IMR-90 (cell line): ENCODE data around the gene TFE3.

ENCODE experiments used
- CEBPB ChIP-seq: IDR thresholded peaks from 2 replicates; pipeline ENCODE4 v1.6.1; 2012; ENCODE audit warnings: low read depth, low read length, improper control_type of control experiment
- CHD1 ChIP-seq: IDR thresholded peaks from 2 replicates; pipeline ENCODE4 v1.6.1; 2012; ENCODE audit warnings: low read depth, low read length, improper control_type of control experiment
- FOS ChIP-seq: fragments of 150-350 bp; IDR thresholded peaks from 2 replicates; pipeline ENCODE4 v1.6.1; 2016; ENCODE audit warnings: low read depth, low read length
- MAZ ChIP-seq: IDR thresholded peaks from 2 replicates; pipeline ENCODE4 v1.6.1; 2012; ENCODE audit warnings: low read depth, mild to moderate bottlenecking, low read length, improper control_type of control experiment, moderate library complexity, borderline replicate concordance
- MXI1 ChIP-seq: IDR thresholded peaks from 2 replicates; pipeline ENCODE4 v1.6.1; 2012; ENCODE audit warnings: low read depth, mild to moderate bottlenecking, low read length, moderate library complexity, borderline replicate concordance
- POLR2A ChIP-seq: IDR thresholded peaks from 2 replicates; pipeline ENCODE4 v1.6.1; 2012; ENCODE audit warnings: mild to moderate bottlenecking, low read depth, low read length
- RAD21 ChIP-seq: IDR thresholded peaks from 2 replicates; pipeline ENCODE4 v1.6.1; 2012; ENCODE audit warnings: low read length, improper control_type of control experiment
- RFX5 ChIP-seq: IDR thresholded peaks from 2 replicates; pipeline ENCODE4 v1.8.0; 2012; ENCODE audit warnings: low read depth, mild to moderate bottlenecking, low read length, moderate library complexity
- SMC3 ChIP-seq: fragments of 150-350 bp; IDR thresholded peaks from 2 replicates; pipeline ENCODE4 v1.6.1; 2016; ENCODE audit warnings: low read depth, mild to moderate bottlenecking, antibody characterized with exemption, low read length, moderate library complexity
- TF ChIP-seq, protein P1 (sequence below): conservative IDR thresholded peaks from 2 replicates; pipeline ENCODE4 v1.5.1; 2012; ENCODE audit warnings: mild to moderate bottlenecking, low read depth, low read length, improper control_type of control experiment
- TF ChIP-seq, protein P2 (sequence below): fragments of 150-350 bp; IDR thresholded peaks from 2 replicates; pipeline ENCODE4 v1.6.1; 2017; ENCODE audit warnings: mild to moderate bottlenecking, antibody characterized with exemption, low read length, low read depth

DNA sequence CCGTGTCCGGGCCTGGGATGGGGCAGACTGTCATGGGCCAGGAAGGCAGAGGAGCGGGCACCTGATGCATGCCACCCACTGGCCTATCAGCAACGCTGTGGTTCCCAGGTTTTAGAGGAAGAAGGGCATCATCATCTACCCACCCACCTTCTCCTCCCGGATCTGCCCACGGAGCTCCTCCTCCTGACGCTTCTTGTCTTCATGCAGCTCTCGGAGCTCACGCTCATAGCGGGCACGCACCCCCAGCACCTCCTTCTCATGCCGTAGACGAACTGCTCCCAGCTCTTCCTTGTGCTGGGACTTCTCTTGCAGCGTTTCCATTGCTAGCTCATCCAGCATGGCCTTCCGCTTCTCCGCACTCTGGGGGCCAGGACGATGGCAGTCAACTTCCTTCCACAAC, 60.1 kb downstream of the TFE3 start:
- no peak for TF ChIP-seq POLR2A
- TF ChIP-seq, protein P1, sequence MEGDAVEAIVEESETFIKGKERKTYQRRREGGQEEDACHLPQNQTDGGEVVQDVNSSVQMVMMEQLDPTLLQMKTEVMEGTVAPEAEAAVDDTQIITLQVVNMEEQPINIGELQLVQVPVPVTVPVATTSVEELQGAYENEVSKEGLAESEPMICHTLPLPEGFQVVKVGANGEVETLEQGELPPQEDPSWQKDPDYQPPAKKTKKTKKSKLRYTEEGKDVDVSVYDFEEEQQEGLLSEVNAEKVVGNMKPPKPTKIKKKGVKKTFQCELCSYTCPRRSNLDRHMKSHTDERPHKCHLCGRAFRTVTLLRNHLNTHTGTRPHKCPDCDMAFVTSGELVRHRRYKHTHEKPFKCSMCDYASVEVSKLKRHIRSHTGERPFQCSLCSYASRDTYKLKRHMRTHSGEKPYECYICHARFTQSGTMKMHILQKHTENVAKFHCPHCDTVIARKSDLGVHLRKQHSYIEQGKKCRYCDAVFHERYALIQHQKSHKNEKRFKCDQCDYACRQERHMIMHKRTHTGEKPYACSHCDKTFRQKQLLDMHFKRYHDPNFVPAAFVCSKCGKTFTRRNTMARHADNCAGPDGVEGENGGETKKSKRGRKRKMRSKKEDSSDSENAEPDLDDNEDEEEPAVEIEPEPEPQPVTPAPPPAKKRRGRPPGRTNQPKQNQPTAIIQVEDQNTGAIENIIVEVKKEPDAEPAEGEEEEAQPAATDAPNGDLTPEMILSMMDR: no peak
- no peak for TF ChIP-seq FOS
- no peak for TF ChIP-seq MAZ
- TF ChIP-seq, protein P2, sequence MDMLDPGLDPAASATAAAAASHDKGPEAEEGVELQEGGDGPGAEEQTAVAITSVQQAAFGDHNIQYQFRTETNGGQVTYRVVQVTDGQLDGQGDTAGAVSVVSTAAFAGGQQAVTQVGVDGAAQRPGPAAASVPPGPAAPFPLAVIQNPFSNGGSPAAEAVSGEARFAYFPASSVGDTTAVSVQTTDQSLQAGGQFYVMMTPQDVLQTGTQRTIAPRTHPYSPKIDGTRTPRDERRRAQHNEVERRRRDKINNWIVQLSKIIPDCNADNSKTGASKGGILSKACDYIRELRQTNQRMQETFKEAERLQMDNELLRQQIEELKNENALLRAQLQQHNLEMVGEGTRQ: no peak
- no peak for TF ChIP-seq CHD1
- TF ChIP-seq CEBPB: no peak
- TF ChIP-seq RAD21: no peak
- no peak for TF ChIP-seq MXI1
- TF ChIP-seq SMC3: no peak
- TF ChIP-seq RFX5: no peak
